ENCODE measurements around the gene RHAG. TPM values are rescaled to one million over a fixed set of nuclear protein-coding genes. Genes with fewer than 3 reads are reported as not detected.
"Not testable (repeated sequence)": the region's sequence is repeated elsewhere in the genome, so short reads cannot be mapped to it uniquely, and the experiment has no call there.

Gene RHAG
- total RNA-seq, 1 donor from 2014 or later = not detected

GRCh38 chr6:49618257-49618656 is 18.4 kb downstream of the RHAG start:
- Histone ChIP-seq H3K36me3 (ENCODE audit: insufficient read depth, low read length) (no peaks in the 10 kb centered on the region), H3K79me2 (ENCODE audit: insufficient read depth, low read length) (no peaks in the 10 kb centered on the region), H4K20me1 (ENCODE audit: insufficient read depth, low read length) (no peaks in the 10 kb centered on the region), H3K27ac (ENCODE audit: low read depth, low read length) (no peak overlapping the region), H3K4me2 (ENCODE audit: low read length) (no peak overlapping the region), H2AFZ (ENCODE audit: low read depth, low read length) (no peak overlapping the region), H3K27me3 (ENCODE audit: insufficient read depth, low read length) (no peaks in the 10 kb centered on the region), H3K9ac (ENCODE audit: low read length) (no peak overlapping the region), H3K4me3 (ENCODE audit: insufficient read depth, low read depth, low read length) (no peak overlapping the region), H3K4me1 (ENCODE audit: insufficient read depth, low read length) (no peaks in the 10 kb centered on the region), H3K9me3 (ENCODE audit: insufficient read depth, low read depth, low read length) (no peaks in the 10 kb centered on the region)
- Mint-ChIP-seq H3K27ac (ENCODE audit: unreplicated experiment) (no peak overlapping the region), H3K4me1 (ENCODE audit: low read depth, unreplicated experiment) (no peaks in the 10 kb centered on the region), H3K27me3 (ENCODE audit: low read depth, unreplicated experiment) (no peaks in the 10 kb centered on the region), H3K36me3 (ENCODE audit: low read depth, unreplicated experiment) (no peaks in the 10 kb centered on the region), H3K9me3 (ENCODE audit: unreplicated experiment) (no peaks in the 10 kb centered on the region), H3K4me3 (ENCODE audit: unreplicated experiment) (no peak overlapping the region)
- FAIRE-seq (no peak), DNase-seq (ENCODE audit: low read depth) (no peak)
- TF ChIP-seq CTCF (IDR thresholded peaks at IDR 0.05; ENCODE audit: insufficient read depth, low read depth, low read length) (no peak), EZH2 (IDR thresholded peaks at IDR 0.05; ENCODE audit: insufficient read depth, low read length) (no peak)

DNA sequence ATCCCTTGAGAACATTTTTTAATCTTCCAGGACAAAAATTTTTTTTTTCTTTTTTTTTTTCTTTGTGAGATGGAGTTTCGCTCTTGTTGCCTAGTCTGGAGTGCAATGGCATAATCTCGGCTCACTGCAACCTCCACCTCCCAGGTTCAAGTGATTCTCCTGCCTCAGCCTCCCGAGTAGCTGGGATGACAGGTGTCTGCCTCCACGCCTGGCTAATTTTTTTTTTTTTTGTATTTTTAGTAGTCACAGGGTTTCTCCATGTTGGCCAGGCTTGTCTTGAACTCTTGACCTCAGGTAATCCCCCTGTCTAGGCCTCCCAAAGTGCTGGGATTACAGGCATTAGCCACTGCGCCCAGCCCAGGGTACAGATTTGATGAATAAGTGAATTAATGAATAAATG is 22.5 kb downstream of the RHAG start:
- not testable (repeated sequence) for H3K4me2 ChIP-seq (ENCODE audit: low read length); H4K20me1 ChIP-seq (ENCODE audit: insufficient read depth, low read length); H3K9me3 Mint-ChIP-seq (ENCODE audit: unreplicated experiment); H3K4me3 Mint-ChIP-seq (ENCODE audit: unreplicated experiment); H3K27me3 Mint-ChIP-seq (ENCODE audit: low read depth, unreplicated experiment); H3K9me3 ChIP-seq (ENCODE audit: insufficient read depth, low read depth, low read length); DNase-seq (ENCODE audit: low read depth); H3K27me3 ChIP-seq (ENCODE audit: insufficient read depth, low read length); H2AFZ ChIP-seq (ENCODE audit: low read depth, low read length); H3K27ac ChIP-seq (ENCODE audit: low read depth, low read length); H3K36me3 Mint-ChIP-seq (ENCODE audit: low read depth, unreplicated experiment); H3K36me3 ChIP-seq (ENCODE audit: insufficient read depth, low read length); H3K4me3 ChIP-seq (ENCODE audit: insufficient read depth, low read depth, low read length); H3K9ac ChIP-seq (ENCODE audit: low read length); H3K4me1 Mint-ChIP-seq (ENCODE audit: low read depth, unreplicated experiment); H3K27ac Mint-ChIP-seq (ENCODE audit: unreplicated experiment); H3K79me2 ChIP-seq (ENCODE audit: insufficient read depth, low read length); H3K4me1 ChIP-seq (ENCODE audit: insufficient read depth, low read length); FAIRE-seq

- no peaks in the 10 kb centered on the region for H3K36me3 ChIP-seq (ENCODE audit: insufficient read depth, low read length)
- H3K4me1 Mint-ChIP-seq (ENCODE audit: low read depth, unreplicated experiment) = peaks cover 2% of the 10 kb centered on the region
- H3K9me3 ChIP-seq (ENCODE audit: insufficient read depth, low read depth, low read length) = no peaks in the 10 kb centered on the region
- H3K4me2 ChIP-seq (ENCODE audit: low read length) = no peak overlapping the region
- H3K27ac Mint-ChIP-seq (ENCODE audit: unreplicated experiment) = no peak overlapping the region
- H3K36me3 Mint-ChIP-seq (ENCODE audit: low read depth, unreplicated experiment) = no peaks in the 10 kb centered on the region
- FAIRE-seq (no peak), DNase-seq (ENCODE audit: low read depth) (no peak)
- no peaks in the 10 kb centered on the region for H3K27me3 ChIP-seq (ENCODE audit: insufficient read depth, low read length)
- no peaks in the 10 kb centered on the region for H3K79me2 ChIP-seq (ENCODE audit: insufficient read depth, low read length)
- H3K4me3 Mint-ChIP-seq (ENCODE audit: unreplicated experiment) = no peak overlapping the region
- no peaks in the 10 kb centered on the region for H3K4me1 ChIP-seq (ENCODE audit: insufficient read depth, low read length)
- no peak overlapping the region for H3K27ac ChIP-seq (ENCODE audit: low read depth, low read length)
- H2AFZ ChIP-seq (ENCODE audit: low read depth, low read length) = no peak overlapping the region
- no peak overlapping the region for H3K4me3 ChIP-seq (ENCODE audit: insufficient read depth, low read depth, low read length)
- no peaks in the 10 kb centered on the region for H4K20me1 ChIP-seq (ENCODE audit: insufficient read depth, low read length)
- no peaks in the 10 kb centered on the region for H3K9me3 Mint-ChIP-seq (ENCODE audit: unreplicated experiment)
- no peaks in the 10 kb centered on the region for H3K27me3 Mint-ChIP-seq (ENCODE audit: low read depth, unreplicated experiment)
- H3K9ac ChIP-seq (ENCODE audit: low read length) = no peak overlapping the region
- no peak for TF ChIP-seq CTCF (IDR thresholded peaks at IDR 0.05; ENCODE audit: insufficient read depth, low read depth, low read length)
- no peak for TF ChIP-seq EZH2 (IDR thresholded peaks at IDR 0.05; ENCODE audit: insufficient read depth, low read length)
These were observed 27.4 kb downstream of the RHAG start for GRCh38 chr6:49609285-49609684.

- FAIRE-seq; H3K36me3 ChIP-seq (ENCODE audit: insufficient read depth, low read length); H3K4me3 ChIP-seq (ENCODE audit: insufficient read depth, low read depth, low read length); H3K79me2 ChIP-seq (ENCODE audit: insufficient read depth, low read length); H3K9me3 Mint-ChIP-seq (ENCODE audit: unreplicated experiment); H3K4me3 Mint-ChIP-seq (ENCODE audit: unreplicated experiment); H3K9me3 ChIP-seq (ENCODE audit: insufficient read depth, low read depth, low read length); H3K4me1 Mint-ChIP-seq (ENCODE audit: low read depth, unreplicated experiment); H3K4me2 ChIP-seq (ENCODE audit: low read length); H2AFZ ChIP-seq (ENCODE audit: low read depth, low read length); H4K20me1 ChIP-seq (ENCODE audit: insufficient read depth, low read length); H3K27me3 Mint-ChIP-seq (ENCODE audit: low read depth, unreplicated experiment); H3K27me3 ChIP-seq (ENCODE audit: insufficient read depth, low read length); H3K36me3 Mint-ChIP-seq (ENCODE audit: low read depth, unreplicated experiment); H3K9ac ChIP-seq (ENCODE audit: low read length); H3K27ac ChIP-seq (ENCODE audit: low read depth, low read length); H3K4me1 ChIP-seq (ENCODE audit: insufficient read depth, low read length); H3K27ac Mint-ChIP-seq (ENCODE audit: unreplicated experiment); DNase-seq (ENCODE audit: low read depth): not testable (repeated sequence)
These were observed 28.4 kb downstream of the RHAG start for GRCh38 chr6:49608275-49608674.
